GM13977 (cell line): ENCODE data around the gene KIF22.
"Not testable (repeated sequence)": the region's sequence is repeated elsewhere in the genome, so short reads cannot be mapped to it uniquely, and the experiment has no call there.

Experiments used
- DNase-seq: peaks from one replicate; pipeline ENCODE4 v3.0.0; 2012; ENCODE audit warnings: low spot score
- in situ Hi-C: fragments of 300-500 bp; cut with MboI; formaldehyde crosslinking; loops from one replicate; pipeline ENCODE4 v1.12.0; 2022; ENCODE audit warnings: low sequenced_read_pairs, low pct_unique_long_range_greater_than_20kb, mixed read lengths, inconsistent platforms; ENCODE audit not compliant: unreplicated experiment
- TF ChIP-seq, protein P1 (sequence below): IDR thresholded peaks from 2 replicates; pipeline ENCODE4 v1.5.1; 2012; ENCODE audit warnings: mild to moderate bottlenecking, control low read depth; ENCODE audit not compliant: insufficient read depth; ENCODE audit errors: extremely low read depth, missing control alignments

KIF22 gene

DNA sequence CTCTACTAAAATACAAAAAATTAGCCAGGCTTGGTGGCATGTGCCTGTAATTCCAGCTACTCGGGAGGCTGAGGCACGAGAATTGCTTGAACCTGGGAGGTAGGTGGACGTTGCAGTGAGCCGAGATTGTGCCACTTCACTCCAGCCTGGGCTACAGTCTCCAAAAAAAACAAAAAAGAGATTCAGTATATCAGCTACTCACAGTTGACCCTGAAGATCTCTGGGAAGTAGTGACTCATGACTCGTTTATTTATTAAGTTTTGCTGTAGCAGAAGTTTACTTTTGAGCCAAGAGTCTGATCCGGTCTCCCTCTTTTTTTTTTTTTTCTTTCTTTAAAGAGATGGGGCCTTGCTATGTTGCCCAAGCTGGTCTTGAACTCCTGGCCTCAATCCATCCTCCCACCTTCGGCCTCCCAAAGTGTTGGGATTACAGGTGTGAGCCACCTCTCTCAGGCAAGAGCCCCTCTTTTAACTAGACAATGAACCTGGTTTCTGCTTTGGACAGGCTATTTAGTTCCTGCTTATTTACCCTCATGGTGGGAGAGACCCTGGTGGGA, 34.1 kb downstream of the KIF22 start:
- in situ Hi-C loops, result no loop called here
- DNase-seq, result no peak
- TF ChIP-seq, protein P1, sequence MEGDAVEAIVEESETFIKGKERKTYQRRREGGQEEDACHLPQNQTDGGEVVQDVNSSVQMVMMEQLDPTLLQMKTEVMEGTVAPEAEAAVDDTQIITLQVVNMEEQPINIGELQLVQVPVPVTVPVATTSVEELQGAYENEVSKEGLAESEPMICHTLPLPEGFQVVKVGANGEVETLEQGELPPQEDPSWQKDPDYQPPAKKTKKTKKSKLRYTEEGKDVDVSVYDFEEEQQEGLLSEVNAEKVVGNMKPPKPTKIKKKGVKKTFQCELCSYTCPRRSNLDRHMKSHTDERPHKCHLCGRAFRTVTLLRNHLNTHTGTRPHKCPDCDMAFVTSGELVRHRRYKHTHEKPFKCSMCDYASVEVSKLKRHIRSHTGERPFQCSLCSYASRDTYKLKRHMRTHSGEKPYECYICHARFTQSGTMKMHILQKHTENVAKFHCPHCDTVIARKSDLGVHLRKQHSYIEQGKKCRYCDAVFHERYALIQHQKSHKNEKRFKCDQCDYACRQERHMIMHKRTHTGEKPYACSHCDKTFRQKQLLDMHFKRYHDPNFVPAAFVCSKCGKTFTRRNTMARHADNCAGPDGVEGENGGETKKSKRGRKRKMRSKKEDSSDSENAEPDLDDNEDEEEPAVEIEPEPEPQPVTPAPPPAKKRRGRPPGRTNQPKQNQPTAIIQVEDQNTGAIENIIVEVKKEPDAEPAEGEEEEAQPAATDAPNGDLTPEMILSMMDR, result no peak

DNA sequence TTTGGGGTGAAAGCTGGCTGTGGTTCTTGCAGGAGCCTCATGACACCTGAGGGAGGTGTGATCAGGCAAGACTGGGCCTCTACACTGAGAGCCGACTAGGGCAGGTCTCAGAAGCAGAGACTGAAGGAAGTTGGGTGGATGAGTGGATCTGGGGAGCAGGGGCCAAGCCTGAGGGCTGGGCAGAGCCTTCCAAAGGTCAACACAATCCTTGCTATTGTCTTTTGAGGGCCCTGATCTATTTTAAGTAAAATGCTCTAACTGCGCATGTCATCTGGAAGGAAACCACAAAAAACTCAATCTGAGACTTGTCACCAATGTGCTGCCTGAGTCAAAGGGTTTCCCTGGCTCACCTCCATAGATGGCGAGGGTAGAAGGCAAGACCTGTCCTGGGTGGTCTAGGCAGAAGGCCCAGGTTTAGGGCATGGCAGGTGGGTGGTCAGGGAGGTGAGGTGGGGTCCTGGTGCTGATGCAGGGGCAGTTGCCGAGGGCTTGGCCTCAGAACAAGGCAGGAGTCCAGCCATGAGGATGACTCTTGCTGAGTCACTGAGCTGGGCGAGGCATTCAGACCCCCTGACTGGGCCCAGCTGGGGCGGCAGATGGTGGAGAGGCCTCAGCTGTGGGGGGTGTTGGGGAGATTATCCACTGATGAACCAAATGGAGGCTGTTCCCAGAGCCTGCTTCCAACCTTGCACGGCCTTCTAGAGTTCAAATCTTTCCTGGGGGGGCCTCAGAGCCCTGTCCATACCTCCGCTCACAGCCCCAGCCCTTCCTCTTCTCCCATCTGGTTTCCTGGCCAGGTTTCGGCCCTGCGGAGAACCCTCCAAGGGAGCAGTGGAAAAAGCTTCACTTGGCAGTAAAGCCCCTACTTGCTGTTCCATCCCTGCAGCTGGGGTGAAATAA, 34.8 kb downstream of the KIF22 start:
- DNase-seq, result peak; percentile 80
- TF ChIP-seq, protein P1, result no peak
- in situ Hi-C loops, result no loop called here

DNA sequence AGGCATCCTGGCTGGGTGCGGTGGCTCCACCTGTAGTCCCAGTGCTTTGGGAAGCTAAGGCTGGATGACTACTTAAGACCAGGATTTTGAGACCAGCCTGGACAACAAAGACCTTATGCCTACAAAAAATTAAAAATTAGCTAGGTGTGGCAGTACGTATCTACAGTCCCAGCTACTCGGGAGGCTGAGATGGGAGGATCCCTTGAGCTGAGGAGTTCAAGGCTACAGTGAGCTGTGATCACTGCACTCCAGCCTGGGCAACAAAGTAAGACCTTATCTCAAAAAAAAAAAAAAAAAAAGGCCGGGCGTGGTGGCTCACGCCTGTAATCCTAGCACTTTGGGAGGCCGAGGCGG, 35.8 kb downstream of the KIF22 start:
- in situ Hi-C loops, result no loop called here
- TF ChIP-seq, protein P1, result no peak
- DNase-seq, result no peak

DNA sequence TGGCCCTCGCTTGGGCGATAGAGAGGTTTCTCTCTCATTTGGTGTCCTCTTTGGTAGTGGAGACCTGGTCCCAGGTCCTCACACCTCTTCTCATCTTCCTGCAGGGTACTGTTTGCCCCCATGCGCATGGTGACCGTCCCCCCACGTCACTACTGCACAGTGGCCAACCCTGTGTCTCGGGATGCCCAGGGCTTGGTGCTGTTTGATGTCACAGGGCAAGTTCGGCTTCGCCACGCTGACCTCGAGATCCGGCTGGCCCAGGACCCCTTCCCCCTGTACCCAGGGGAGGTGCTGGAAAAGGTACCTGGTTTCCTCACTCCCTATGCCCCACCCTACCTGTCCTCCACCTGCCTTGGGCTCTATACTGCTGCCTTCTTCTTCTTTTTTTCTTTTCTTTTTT, 40.2 kb downstream of the KIF22 start:
- DNase-seq, result no peak
- TF ChIP-seq, protein P1, result no peak
- in situ Hi-C loops, result no loop called here

DNA sequence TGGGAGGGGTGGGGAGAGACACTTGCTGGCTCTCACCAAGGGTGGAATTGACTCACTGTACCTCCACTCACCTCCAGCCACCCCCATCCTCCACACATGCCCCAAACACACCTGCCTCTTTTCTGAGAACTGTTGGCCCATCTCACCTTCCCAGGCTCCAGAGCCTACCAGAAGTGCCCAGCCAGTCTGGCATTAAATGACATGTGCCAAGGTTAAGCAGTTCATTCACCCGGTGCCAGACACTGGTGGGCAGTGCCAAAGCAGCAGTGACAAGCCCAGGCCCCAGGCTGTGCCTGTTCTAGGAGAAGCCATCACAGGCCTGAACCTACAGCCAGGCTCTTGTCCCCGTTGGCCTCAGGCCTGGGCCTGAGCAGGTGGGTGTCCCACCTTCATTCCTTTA, 40.9 kb downstream of the KIF22 start:
- TF ChIP-seq, protein P1, result no peak
- in situ Hi-C loops, result no loop called here
- no peak for DNase-seq

DNA sequence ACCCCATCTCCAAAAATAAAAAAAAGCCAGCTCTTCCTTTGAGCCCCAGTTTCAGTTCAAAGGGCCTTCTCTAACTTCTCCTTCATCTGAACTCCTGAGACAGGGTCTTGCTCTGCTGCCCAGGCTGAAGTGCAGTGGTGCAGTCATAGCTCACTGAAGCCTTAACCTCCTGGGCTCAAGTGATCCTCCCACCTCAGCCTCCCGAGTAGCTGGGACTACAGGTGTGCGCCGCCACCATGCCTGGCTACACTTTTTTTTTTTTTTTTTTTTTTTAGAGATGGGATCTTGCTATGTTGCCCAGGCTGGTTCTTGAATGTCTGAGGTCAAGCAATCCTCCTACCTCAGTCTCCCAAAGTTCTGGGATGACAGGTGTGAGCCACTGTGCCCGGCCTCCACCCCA, 42.7 kb downstream of the KIF22 start:
- in situ Hi-C loops, DNase-seq: not testable (repeated sequence)

DNA sequence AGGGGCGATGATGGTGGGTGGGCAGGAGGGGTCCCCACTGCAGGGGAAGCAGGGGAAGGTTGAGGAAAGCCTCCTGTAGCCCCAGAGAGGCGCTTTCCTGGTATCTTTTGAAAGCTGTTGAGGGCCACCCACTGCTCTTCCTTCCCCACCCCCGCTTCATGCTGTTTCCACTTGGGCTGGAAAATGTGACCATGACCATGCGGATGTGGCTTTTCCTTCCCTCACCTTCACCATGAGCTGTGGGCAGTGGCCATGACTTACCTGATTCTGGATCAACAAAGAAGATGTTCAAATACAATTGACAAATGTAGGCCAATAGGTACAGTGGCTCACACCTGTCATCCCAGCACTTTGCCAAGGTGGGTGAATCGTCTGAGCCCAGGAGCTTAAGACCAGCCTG, 43.5 kb downstream of the KIF22 start:
- in situ Hi-C loops, result no loop called here

More for the DNA sequence above, 43.5 kb downstream of the KIF22 start:
- DNase-seq, result no peak
- TF ChIP-seq, protein P1, result no peak
